HG02884 (cell line): ENCODE results near the gene CHD2.

Experiments used
- ATAC-seq: cut with Tn5 transposase; IDR thresholded peaks from one replicate; pipeline ENCODE4 v1.9.1; 2021; ENCODE audit warnings: mild to moderate bottlenecking, moderate library complexity; ENCODE audit not compliant: unreplicated experiment

The CHD2 gene

GRCh38 chr15:92928225-92928750, 28.2 kb downstream of the CHD2 start:
- no peak for ATAC-seq

GRCh38 chr15:92929002-92929401, 28.9 kb downstream of the CHD2 start:
- ATAC-seq, result no peak

- ATAC-seq, result no peak
These were observed 30.0 kb downstream of the CHD2 start for GRCh38 chr15:92930054-92930621.

DNA sequence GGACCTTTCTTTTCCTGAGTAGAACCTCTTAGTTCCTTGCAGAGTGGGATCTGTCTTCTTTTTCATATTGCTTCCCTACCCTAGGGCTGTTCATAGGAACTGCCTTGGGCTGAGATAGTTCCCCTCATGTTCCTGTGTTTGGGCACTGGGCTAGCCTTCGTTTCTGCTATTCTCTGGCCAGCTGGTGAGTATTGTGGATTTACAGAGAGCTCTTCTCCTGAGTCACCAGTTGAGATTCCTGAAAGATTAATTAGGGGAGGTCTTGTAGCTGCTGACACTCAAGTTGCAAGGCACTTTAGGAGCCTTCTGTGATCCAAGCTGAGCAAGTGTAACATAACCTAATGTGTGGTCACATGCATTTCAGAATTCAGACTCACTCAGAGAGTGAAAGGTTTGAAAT, 30.7 kb downstream of the CHD2 start:
- no peak for ATAC-seq

DNA sequence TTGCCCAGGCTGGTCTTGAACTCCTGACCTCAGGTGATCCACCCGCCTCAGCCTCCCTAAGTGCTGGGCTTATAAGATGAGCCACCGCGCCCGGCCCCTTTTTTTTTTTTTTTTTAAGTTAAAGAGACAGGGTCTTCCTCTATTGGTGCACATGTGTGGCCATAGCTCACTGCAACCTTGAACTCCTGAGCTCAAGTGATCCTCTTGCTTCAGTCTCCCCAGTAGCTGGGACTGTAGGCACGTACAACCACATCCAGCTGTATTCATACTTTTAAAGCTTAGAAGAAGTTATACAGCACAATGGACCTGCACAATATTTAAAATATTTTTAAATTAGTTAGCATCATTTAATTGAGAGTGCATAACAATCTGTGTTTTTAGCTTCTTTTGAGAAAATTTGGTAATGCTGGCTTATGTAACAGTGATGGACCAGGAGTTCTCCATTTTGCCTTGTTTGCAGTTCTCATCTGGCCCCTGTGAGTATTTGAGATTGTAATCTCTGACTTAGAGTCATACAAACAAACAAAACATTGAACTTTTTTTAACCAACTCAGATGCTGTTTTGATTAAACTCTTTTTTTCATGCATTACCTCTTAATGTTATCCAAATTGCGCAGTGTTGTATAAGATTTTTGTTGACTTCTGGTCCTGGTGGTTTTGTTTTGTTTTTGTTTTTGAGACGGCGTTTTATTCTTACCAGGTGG, 33.0 kb downstream of the CHD2 start:
- no peak for ATAC-seq

DNA sequence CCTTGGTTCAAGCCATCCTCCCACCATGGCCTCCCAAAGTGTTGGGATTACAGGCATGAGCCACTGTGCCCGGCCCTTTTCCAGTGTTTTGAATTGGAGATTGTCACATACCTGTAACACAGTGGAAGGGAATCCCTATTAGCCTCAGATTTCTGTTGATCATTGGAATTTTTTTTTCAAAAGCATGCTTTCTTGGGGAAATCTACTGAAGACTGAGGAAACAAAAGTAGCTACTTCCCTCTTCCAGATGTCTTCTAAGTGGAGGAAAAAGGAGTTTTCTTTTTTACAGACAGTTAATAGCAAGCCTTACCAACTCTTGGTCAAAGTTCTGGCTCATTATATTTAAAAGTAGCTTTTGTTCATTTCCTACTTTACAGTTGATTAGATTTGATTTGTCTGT, 33.7 kb downstream of the CHD2 start:
- ATAC-seq, result no peak

DNA sequence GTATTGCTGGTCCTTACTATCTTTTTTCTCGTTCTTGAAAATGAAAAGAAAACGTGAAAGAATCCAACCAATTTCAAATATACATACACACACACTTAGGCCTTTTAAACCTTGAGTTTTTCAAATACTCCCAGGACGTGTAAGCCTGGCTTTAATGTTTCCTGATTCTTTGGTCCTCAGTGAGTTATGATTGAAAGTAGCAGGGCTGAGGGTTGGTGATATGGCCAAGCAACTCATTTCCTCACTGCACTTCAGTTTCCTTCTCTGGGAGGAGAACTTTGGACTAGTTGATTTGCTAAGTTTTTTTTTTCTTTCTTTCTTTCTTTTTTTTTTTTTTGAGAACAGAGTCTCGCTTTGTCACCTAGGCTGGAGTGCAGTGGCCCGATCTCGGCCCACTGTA, 34.6 kb downstream of the CHD2 start:
- no peak for ATAC-seq

DNA sequence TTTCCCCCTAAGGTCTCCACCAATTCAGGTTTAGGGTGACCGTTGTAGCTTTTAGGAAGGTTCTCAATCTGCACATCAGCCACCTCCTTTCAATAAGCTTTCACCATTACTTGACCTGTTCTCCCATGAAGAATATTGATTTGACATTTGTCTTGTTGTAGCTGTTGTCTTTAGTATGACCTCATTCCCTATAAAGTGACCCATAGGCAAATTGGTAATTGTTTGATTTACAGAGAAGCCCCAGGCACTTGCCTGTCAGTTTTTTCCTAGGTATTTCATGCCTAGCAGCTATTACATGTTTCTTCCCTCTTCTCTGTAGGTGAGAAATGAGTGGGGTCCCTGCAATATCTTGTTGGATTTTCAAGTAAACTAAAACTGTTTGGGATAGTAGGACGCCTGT, 36.0 kb downstream of the CHD2 start:
- no peak for ATAC-seq

GRCh38 chr15:92936693-92937092, 36.6 kb downstream of the CHD2 start:
- no peak for ATAC-seq

GRCh38 chr15:92937901-92938300, 37.8 kb downstream of the CHD2 start:
- ATAC-seq, result no peak

GRCh38 chr15:92938387-92938786, 38.3 kb downstream of the CHD2 start:
- no peak for ATAC-seq

DNA sequence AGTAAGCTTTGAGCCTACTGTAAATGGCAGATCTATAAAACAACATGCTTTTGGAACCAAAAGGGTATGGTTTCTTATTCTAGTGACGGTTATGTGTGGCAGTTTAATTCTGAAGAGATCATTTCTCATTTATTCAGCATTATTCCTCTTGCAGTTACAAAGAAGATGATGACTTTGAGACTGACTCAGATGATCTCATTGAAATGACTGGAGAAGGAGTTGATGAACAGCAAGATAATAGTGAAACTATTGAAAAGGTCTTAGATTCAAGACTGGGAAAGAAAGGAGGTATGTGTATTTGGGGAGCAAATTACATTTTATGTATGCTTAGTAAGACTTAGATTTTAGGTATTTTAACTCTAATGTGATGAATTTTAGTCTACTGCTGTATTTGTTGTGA, 41.5 kb downstream of the CHD2 start:
- no peak for ATAC-seq

DNA sequence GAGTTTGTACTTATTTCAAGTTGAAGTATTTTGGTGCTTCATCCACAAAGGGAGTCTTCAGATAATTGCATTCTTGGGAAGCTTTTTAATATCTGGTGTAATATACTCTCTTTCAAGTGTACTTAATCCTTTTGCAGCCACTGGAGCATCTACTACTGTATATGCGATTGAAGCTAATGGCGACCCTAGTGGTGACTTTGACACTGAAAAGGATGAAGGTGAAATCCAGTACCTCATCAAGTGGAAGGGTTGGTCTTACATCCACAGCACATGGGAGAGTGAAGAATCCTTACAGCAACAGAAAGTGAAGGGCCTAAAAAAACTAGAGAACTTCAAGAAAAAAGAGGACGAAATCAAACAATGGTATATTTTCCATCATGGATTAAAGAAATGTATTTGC, 42.6 kb downstream of the CHD2 start:
- no peak for ATAC-seq

- no peak for ATAC-seq
These were observed 43.5 kb downstream of the CHD2 start for GRCh38 chr15:92943581-92943980.

GRCh38 chr15:92944946-92945521, 44.9 kb downstream of the CHD2 start:
- no peak for ATAC-seq

- ATAC-seq, result no peak
These were observed 47.1 kb downstream of the CHD2 start for GRCh38 chr15:92947071-92947730.

GRCh38 chr15:92949604-92950249, 49.6 kb downstream of the CHD2 start:
- no peak for ATAC-seq

GRCh38 chr15:92951800-92952457, 51.8 kb downstream of the CHD2 start:
- ATAC-seq, result no peak

DNA sequence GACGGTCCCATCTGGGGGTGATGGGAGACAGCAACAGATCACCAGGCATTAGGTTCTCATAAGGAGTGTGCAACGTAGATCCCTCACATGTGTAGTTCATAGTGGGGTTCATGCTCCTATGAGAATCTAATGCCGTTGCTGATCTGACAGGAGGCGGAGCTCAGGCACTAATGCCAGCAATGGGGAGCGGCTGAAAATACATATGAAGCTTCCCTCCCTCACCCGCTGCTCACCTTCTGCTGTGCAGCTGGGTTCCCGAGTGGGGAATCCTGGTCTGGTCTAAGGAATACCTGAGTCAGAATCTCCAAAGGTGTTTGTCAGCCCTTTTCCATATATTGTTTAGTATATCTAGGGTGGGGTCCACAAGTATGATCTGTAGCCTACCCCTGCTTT, 52.3 kb downstream of the CHD2 start:
- no peak for ATAC-seq

- ATAC-seq, result no peak
These were observed 53.4 kb downstream of the CHD2 start for GRCh38 chr15:92953566-92953965.

GRCh38 chr15:92954002-92954401, 53.9 kb downstream of the CHD2 start:
- no peak for ATAC-seq
